ENCODE data around the gene LMO7. TPM values are rescaled to one million over a fixed set of nuclear protein-coding genes. Genes with fewer than 3 reads are reported as not detected.

LMO7 gene
- total and polyA plus RNA-seq, 8 donors: 123 to 669 (median 202) TPM

DNA sequence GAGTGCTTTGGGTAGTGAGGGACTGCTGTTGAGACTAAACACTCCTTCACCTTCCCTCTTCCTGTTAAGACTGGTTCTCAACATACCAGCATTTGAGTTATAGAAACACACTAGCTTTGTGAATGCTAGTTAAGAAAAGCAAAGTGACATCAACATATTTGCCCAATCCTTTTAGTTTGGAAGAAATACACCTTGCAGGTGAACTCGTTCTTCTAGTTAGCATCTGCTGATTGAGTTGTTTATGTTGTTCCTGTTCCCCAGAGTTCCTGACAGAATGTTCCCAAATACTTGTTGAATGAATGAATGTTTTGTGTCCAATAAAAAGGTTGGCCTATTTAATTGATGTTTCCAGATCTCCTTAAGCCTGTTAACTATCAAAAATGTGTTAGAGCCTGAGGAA, 7.1 kb downstream of the LMO7 start:
- H3K27me3 ChIP-seq: peaks cover 0 to 4% of the 10 kb centered on the region in 2 donors
- DNase-seq (no peak), ATAC-seq (peak; percentile 44)
- H3K4me3 ChIP-seq: no peak overlapping the region
- H3K36me3 ChIP-seq: no peaks in the 10 kb centered on the region
- intact Hi-C loops (cut with DNase I): no loop called here
- H3K4me1 ChIP-seq: no peaks in the 10 kb centered on the region
- H3K27ac ChIP-seq: no peak overlapping the region
- TF ChIP-seq, protein P1, sequence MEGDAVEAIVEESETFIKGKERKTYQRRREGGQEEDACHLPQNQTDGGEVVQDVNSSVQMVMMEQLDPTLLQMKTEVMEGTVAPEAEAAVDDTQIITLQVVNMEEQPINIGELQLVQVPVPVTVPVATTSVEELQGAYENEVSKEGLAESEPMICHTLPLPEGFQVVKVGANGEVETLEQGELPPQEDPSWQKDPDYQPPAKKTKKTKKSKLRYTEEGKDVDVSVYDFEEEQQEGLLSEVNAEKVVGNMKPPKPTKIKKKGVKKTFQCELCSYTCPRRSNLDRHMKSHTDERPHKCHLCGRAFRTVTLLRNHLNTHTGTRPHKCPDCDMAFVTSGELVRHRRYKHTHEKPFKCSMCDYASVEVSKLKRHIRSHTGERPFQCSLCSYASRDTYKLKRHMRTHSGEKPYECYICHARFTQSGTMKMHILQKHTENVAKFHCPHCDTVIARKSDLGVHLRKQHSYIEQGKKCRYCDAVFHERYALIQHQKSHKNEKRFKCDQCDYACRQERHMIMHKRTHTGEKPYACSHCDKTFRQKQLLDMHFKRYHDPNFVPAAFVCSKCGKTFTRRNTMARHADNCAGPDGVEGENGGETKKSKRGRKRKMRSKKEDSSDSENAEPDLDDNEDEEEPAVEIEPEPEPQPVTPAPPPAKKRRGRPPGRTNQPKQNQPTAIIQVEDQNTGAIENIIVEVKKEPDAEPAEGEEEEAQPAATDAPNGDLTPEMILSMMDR (IDR thresholded peaks at IDR 0.05): no peak
- H3K9me3 ChIP-seq: no peaks in the 10 kb centered on the region

DNA sequence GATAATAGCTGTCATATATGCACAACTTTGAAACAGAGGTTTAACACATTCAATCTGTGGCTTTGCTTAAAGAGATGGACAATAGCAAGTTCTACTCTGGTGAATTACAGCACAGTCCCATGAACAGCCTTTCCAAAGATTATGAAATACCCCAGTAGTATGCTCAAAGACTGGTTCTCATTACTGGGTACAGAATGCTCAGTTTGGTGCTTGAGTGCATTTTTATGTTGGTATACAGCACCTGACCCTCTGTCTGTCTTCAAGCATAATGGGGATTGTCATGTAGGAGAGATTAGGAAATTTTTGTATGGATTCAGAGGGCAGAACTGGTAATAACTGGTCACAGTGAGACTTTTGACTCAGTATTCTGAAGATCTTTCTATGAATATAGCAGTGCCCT, 7.6 kb downstream of the LMO7 start:
- H3K9me3 ChIP-seq: no peaks in the 10 kb centered on the region
- intact Hi-C loops (cut with DNase I): no loop called here
- TF ChIP-seq, protein P1 (IDR thresholded peaks at IDR 0.05): no peak
- H3K27me3 ChIP-seq: no peaks in the 10 kb centered on the region
- no peaks in the 10 kb centered on the region for H3K4me1 ChIP-seq
- no peak overlapping the region for H3K27ac ChIP-seq
- H3K4me3 ChIP-seq: no peak overlapping the region
- peak; percentile 32 for ATAC-seq
- no peak for DNase-seq
- no peaks in the 10 kb centered on the region for H3K36me3 ChIP-seq

DNA sequence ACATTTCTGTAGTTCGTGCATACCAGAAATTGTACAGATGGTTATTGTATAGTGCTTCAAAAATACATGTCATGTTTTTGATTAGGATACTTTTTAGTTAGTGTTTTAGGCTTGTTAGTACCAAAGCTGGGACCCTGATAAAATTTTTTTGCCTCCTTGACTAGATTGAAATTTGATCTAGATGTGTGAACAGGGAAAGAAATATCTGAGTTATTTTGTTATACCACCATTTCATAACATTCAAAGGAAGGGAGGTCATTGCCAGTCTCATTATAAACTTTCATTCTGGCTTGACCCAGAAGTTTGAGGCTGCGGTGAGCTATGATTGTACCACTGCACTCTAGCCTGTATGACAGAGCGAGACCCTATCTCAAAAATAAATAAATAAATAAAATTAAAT, 9.0 kb downstream of the LMO7 start:
- no peak for DNase-seq
- H3K36me3 ChIP-seq: no peaks in the 10 kb centered on the region
- H3K27ac ChIP-seq: no peak overlapping the region
- H3K4me3 ChIP-seq: no peak overlapping the region
- ATAC-seq: no peak
- no peaks in the 10 kb centered on the region for H3K27me3 ChIP-seq
- H3K4me1 ChIP-seq: no peaks in the 10 kb centered on the region
- no peaks in the 10 kb centered on the region for H3K9me3 ChIP-seq
- intact Hi-C loops (cut with DNase I): no loop called here
- TF ChIP-seq, protein P1 (IDR thresholded peaks at IDR 0.05): no peak

DNA sequence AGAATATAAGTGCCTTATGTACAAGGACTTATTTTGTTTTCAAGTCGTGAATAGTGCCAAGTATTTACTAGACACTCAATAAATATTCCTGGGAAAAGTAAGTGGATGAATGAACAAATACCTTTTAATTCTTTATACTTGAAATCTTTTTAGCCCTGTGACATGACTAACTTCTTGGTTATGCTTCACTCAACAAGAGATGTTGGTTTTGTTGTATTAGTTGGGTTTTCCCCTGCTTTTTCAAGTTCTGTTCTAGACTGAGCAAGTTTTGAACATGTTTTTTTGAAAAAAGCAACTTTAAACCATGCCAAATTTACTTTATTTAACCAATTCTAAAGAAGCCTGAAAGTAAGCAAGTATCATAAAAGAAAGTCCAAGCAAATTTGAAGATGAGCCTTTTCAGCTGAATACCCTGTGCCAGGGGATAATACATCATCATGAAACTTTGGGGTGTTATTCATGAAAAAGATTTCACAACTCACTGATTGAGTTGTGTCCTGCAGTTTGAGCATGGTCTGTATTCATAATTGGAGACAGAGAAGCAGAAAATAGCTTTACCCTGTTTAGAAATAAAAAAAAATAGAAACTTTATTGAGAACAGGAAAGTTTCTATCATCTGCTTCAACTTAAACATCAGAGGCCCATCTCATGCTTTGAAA, 11.1 kb downstream of the LMO7 start:
- TF ChIP-seq, protein P1 (IDR thresholded peaks at IDR 0.05): no peak
- Histone ChIP-seq H3K9me3 (no peaks in the 10 kb centered on the region), H3K27ac (no peak overlapping the region), H3K4me3 (no peak overlapping the region), H3K36me3 (no peaks in the 10 kb centered on the region), H3K4me1 (no peaks in the 10 kb centered on the region), H3K27me3 (no peaks in the 10 kb centered on the region)
- DNase-seq (no peak), ATAC-seq (no peak)
- intact Hi-C loops (cut with DNase I): no loop called here

GRCh38 chr13:75648446-75648845, 12.3 kb downstream of the LMO7 start:
- Histone ChIP-seq H3K36me3 (no peaks in the 10 kb centered on the region), H3K27ac (no peak overlapping the region), H3K9me3 (no peaks in the 10 kb centered on the region), H3K4me1 (no peaks in the 10 kb centered on the region), H3K4me3 (no peak overlapping the region), H3K27me3 (no peaks in the 10 kb centered on the region)
- no peak for DNase-seq
- no peak for ATAC-seq
- TF ChIP-seq, protein P1 (IDR thresholded peaks at IDR 0.05): no peak
- intact Hi-C loops (cut with DNase I): no loop called here
